ENCODE results near the gene COQ5. TPM values are rescaled to one million over a fixed set of nuclear protein-coding genes. Genes with fewer than 3 reads are reported as not detected.
"Not testable (repeated sequence)": the region's sequence is repeated elsewhere in the genome, so short reads cannot be mapped to it uniquely, and the experiment has no call there.

COQ5 gene
- total RNA-seq, 1 experiment from 2014 or later: 56.8 TPM

GRCh38 chr12:120536064-120536791 is 7.3 kb upstream of the COQ5 start:
- Histone ChIP-seq H3K4me3 (ENCODE audit: insufficient read depth, low read depth, low read length) (no peak overlapping the region), H3K27me3 (ENCODE audit: control insufficient read depth, insufficient read depth, low read length) (no peaks in the 10 kb centered on the region), H3K36me3 (replicated peaks; ENCODE audit: control insufficient read depth, insufficient read depth, low read length) (no peaks in the 10 kb centered on the region; the same call in 1 of the 2 replicates)
- DNase-seq: no peak

DNA sequence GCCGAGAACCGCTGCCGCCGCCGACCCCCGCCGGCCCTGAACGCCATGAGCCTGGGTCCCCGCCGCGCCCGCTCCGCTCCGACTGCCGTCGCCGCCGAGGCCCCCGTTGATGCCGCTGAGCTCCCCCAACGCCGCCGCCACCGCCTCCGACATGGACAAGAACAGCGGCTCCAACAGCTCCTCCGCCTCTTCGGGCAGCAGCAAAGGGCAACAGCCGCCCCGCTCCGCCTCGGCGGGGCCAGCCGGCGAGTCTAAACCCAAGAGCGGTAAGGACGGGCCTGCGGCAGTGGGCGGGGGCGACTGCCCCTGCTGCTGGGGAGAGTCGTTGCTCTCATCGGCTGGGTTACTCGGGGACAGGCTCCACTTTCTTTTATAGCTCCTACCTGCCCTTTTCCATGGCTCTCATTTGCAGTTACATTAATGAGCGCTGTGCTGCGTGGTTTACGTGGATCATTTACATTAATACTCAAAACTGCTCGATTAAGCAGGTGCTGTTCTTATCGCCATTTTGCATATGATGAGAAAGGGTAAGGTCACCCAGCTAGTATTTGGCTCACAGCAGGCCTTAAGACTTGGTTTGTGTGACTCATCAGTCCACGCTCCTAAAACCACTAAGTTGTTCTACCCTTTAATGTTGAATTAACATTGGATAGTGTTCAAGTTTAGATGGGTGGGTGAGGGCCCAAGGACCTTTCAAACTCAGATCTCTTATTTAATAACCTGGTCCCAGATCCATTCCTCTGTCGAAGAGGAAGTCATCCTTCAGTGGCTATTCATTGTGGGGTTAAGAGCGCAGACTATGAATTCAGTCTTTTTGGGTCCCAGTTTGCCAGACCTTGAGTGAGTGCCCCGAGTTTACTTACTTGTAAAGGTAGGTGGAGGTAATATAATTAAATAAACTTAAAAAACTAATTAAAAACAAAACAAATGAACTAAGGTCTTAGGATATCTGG is 6.0 kb upstream of the COQ5 start:
- Histone ChIP-seq H3K36me3 (replicated peaks; ENCODE audit: control insufficient read depth, insufficient read depth, low read length) (no peaks in the 10 kb centered on the region; the same call in 1 of the 2 replicates), H3K4me3 (ENCODE audit: insufficient read depth, low read depth, low read length) (peak overlapping the region; percentile 94), H3K27me3 (ENCODE audit: control insufficient read depth, insufficient read depth, low read length) (no peaks in the 10 kb centered on the region)
- peak; percentile 87 for DNase-seq

DNA sequence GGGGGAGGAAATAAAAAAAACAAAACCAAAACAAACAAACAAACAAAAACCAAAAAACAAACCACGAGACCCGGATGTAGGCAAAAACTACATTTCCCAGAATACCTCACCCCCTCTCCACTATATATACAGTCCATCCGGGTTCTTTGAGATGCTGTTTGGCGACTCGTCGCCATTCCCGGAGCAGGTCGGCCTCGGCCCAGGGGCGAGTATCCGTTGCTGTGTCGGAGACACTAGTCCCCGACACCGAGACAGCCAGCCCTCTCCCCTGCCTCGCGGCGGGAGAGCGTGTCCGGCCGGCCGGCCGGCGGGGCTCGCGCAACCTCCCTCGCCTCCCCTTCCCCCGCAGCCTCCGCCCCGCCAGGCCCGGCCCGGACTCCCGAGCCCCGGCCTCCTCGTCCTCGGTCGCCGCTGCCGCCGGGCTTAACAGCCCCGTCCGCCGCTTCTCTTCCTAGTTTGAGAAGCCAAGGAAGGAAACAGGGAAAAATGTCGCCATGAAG is 5.3 kb upstream of the COQ5 start, which contains the start of gene RNF10:
Gene RNF10 (plus strand): TSS at position 154 of the 500 bp plus-strand sequence. CDS start 456 bp downstream, outside the sequence.
- peak within 1 kb of the TSS; percentile 94 for H3K4me3 ChIP-seq (ENCODE audit: insufficient read depth, low read depth, low read length)
- H3K36me3 ChIP-seq (replicated peaks; ENCODE audit: control insufficient read depth, insufficient read depth, low read length): no peaks in the 10 kb centered on the region; the same call in 1 of the 2 replicates
- no peaks in the 10 kb centered on the region for H3K27me3 ChIP-seq (ENCODE audit: control insufficient read depth, insufficient read depth, low read length)
- peak; percentile 95 for DNase-seq

DNA sequence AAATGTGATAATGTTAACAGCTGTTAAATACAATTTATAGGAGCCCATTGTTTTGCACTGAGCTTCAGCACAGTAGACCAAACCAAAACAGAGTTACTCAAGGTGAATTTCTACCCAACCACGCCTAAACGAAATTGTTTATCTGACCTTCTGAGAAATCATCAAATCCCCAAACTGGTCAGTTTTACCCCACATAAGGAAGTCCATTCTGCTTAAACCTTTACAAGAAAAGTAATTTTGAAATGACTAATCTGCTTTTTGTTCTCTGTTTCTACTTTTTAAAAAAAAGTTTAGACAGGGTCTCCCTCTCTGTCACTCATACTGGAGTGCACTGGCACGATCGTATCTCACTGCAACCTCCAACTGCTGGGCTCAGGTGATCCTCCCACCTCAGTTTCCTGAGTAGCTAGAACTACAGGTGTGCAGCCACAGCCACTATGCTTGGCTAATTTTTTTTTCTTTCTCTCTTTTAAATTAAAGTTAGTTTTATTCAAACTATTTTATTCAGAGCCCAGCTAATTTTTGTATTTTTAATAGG is 3.8 kb upstream of the COQ5 start:
- DNase-seq: no peak
- no peaks in the 10 kb centered on the region for H3K27me3 ChIP-seq (ENCODE audit: control insufficient read depth, insufficient read depth, low read length)
- no peak overlapping the region for H3K4me3 ChIP-seq (ENCODE audit: insufficient read depth, low read depth, low read length)
- no peaks in the 10 kb centered on the region; the same call in 1 of the 2 replicates for H3K36me3 ChIP-seq (replicated peaks; ENCODE audit: control insufficient read depth, insufficient read depth, low read length)

DNA sequence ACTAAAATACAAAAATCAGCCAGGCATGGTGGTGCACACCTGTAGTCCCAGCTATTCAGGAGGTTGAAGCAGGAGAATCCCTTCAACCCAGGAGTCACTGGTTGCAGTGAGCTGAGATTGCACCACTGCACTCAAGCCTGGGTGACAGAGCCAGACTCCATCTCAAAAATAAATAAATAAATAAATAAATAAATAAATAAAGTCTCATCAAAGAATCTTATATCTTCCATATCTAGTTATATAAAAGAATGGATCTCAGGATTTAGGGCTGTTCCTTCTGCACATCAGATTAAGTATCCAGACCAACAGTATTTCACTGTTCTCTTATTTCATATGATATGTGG is 1.4 kb upstream of the COQ5 start:
- not testable (repeated sequence) for H3K27me3 ChIP-seq (ENCODE audit: control insufficient read depth, insufficient read depth, low read length); DNase-seq; H3K36me3 ChIP-seq (replicated peaks; ENCODE audit: control insufficient read depth, insufficient read depth, low read length); H3K4me3 ChIP-seq (ENCODE audit: insufficient read depth, low read depth, low read length)

GRCh38 chr12:120529641-120530417 is 871 bp upstream of the COQ5 start:
- peak; percentile 74 for DNase-seq
- H3K4me3 ChIP-seq (ENCODE audit: insufficient read depth, low read depth, low read length): peak overlapping the region; percentile 60
- H3K27me3 ChIP-seq (ENCODE audit: control insufficient read depth, insufficient read depth, low read length): no peaks in the 10 kb centered on the region
- H3K36me3 ChIP-seq (replicated peaks; ENCODE audit: control insufficient read depth, insufficient read depth, low read length): peaks cover 2% of the 10 kb centered on the region; the same call in 1 of the 2 replicates

- no peak for DNase-seq
- H3K27me3 ChIP-seq (ENCODE audit: control insufficient read depth, insufficient read depth, low read length): no peaks in the 10 kb centered on the region
- H3K36me3 ChIP-seq (replicated peaks; ENCODE audit: control insufficient read depth, insufficient read depth, low read length): peaks cover 7% of the 10 kb centered on the region
- H3K4me3 ChIP-seq (ENCODE audit: insufficient read depth, low read depth, low read length): no peak overlapping the region
Measured at GRCh38 chr12:120522568-120522967, 6.4 kb downstream of the COQ5 start.

DNA sequence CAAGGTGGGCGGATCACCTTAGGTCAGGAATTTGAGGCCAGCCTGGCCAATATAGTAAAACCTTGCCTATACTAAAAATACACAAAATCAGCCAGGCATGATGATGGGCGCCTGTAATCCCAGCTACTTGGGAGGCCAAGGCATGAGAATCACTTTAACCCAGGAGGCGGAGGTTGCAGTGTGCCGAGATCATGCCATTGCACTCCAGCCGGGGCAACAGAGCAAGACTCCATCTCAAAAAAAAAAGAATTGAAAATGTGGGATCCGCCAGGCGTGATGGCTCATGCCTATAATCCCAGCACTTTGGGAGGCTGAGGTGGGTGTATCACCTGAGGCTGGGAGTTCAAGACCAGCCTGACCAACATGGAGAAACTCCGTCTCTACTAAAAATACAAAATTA is 9.6 kb downstream of the COQ5 start:
- H3K27me3 ChIP-seq (ENCODE audit: control insufficient read depth, insufficient read depth, low read length); H3K4me3 ChIP-seq (ENCODE audit: insufficient read depth, low read depth, low read length); DNase-seq: not testable (repeated sequence)
- peaks cover 15% of the 10 kb centered on the region for H3K36me3 ChIP-seq (replicated peaks; ENCODE audit: control insufficient read depth, insufficient read depth, low read length)

DNA sequence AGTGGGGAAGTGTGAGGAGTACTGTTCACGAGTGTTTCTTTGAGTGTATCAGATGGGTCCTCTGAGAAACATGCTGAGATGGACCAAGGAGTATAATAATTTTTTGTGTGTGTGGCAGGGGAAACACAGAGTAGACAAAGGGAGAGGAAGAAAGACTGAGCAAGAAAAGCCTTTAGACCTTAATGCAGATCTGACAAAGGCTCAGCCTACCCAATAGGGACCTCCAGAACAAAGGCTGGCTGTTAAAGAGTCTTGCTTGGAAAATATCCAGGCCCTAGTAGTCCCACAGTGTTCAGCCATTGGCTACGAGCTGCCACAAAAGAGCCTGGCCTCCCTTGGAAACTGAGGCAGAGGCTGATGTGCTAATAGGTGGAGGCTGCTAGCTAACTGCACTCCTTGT is 13.5 kb downstream of the COQ5 start:
- H3K4me3 ChIP-seq (ENCODE audit: insufficient read depth, low read depth, low read length): no peak overlapping the region
- no peaks in the 10 kb centered on the region for H3K27me3 ChIP-seq (ENCODE audit: control insufficient read depth, insufficient read depth, low read length)
- no peak for DNase-seq
- H3K36me3 ChIP-seq (replicated peaks; ENCODE audit: control insufficient read depth, insufficient read depth, low read length): peaks cover 13% of the 10 kb centered on the region

GRCh38 chr12:120514002-120514401 is 15.0 kb downstream of the COQ5 start:
- Histone ChIP-seq H3K36me3 (replicated peaks; ENCODE audit: control insufficient read depth, insufficient read depth, low read length) (peaks cover 16% of the 10 kb centered on the region), H3K27me3 (ENCODE audit: control insufficient read depth, insufficient read depth, low read length) (no peaks in the 10 kb centered on the region), H3K4me3 (ENCODE audit: insufficient read depth, low read depth, low read length) (no peak overlapping the region)
- DNase-seq: no peak

DNA sequence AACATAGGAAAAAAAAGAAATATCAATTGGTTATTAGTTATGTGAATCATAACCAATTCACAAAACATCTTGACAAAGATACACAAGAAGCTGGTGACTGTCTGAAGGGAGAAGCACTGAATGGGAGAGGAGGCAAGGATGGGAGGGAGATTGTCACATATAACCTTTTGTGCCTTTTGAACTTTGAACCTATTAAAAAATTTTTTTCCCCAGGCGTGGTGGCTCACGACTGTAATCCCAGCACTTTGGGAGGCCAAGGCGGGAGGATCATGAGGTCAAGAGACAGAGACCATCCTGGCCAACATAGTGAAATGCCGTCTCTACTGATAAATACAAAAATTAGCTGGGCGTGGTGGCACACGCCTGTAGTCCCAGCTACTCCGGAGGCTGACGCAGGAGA is 20.4 kb downstream of the COQ5 start:
- Histone ChIP-seq H3K36me3 (replicated peaks; ENCODE audit: control insufficient read depth, insufficient read depth, low read length) (peaks cover 5% of the 10 kb centered on the region), H3K27me3 (ENCODE audit: control insufficient read depth, insufficient read depth, low read length) (no peaks in the 10 kb centered on the region), H3K4me3 (ENCODE audit: insufficient read depth, low read depth, low read length) (no peak overlapping the region)
- no peak for DNase-seq

DNA sequence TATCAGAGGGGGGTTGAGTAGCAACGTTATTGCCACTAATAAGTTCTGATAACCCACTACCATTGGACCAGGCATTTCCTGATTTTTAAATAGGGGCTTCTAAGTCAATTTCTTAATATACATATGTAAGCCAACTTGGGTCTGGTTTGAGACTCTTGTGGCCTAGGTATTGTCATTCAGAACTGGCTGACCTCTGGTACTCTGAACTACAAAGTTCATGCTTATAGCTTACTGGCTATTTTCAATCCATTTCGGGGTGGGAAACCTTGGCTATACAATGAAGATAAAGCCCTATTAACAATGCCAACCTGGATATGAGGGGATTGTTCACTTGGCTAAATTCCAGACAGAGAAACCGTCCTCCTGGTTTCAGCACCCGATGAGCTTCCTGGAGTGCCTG is 24.4 kb downstream of the COQ5 start:
- H3K4me3 ChIP-seq (ENCODE audit: insufficient read depth, low read depth, low read length): no peak overlapping the region
- DNase-seq: peak; percentile 39

DNA sequence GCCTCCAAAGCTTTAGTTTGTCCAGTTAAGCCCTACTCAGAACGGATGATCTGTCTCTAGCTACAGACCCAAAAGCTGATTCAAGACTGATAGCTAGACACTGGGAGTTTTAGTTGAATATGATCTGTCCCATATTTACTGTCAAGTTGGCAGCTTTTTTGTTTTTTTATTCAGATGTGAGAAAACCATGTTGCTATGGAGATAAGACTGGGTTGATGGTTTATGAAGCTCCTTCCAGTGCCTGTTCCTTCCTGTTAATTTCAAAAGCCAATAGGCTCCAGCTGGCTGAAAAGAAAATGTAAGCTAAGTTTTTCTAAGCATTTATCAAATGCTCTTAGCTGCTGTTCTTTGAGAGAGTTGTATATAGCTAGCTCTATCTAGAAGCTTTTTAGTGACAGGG is 28.4 kb downstream of the COQ5 start:
- Histone ChIP-seq H3K36me3 (replicated peaks; ENCODE audit: control insufficient read depth, insufficient read depth, low read length) (peaks cover 9% of the 10 kb centered on the region), H3K4me3 (ENCODE audit: insufficient read depth, low read depth, low read length) (no peak overlapping the region), H3K27me3 (ENCODE audit: control insufficient read depth, insufficient read depth, low read length) (no peaks in the 10 kb centered on the region)
- no peak for DNase-seq

More for the DNA sequence above, 24.4 kb downstream of the COQ5 start:
- peaks cover 6% of the 10 kb centered on the region for H3K36me3 ChIP-seq (replicated peaks; ENCODE audit: control insufficient read depth, insufficient read depth, low read length)
- H3K27me3 ChIP-seq (ENCODE audit: control insufficient read depth, insufficient read depth, low read length): no peaks in the 10 kb centered on the region
